Parathyroid adenoma (tissue), 2 donors: ENCODE data around the gene SIK3.

ENCODE experiments used
- H2AFZ ChIP-seq: fragments of 300-600 bp; sonication (generic); one replicate; pipeline ENCODE4 v1.7.0; 2017; ENCODE audit warnings: antibody characterized with exemption, mild to moderate bottlenecking
- H3K27ac ChIP-seq: fragments of 300-600 bp; sonication (generic); one replicate; pipeline ENCODE4 v1.7.0; 2017
- H3K27me3 ChIP-seq: fragments of 300-600 bp; sonication (generic); one replicate; pipeline ENCODE4 v1.7.0; 2017; ENCODE audit warnings: low read length; ENCODE audit not compliant: control insufficient read depth, insufficient read depth
- H3K36me3 ChIP-seq: fragments of 300-600 bp; sonication (generic); one replicate; pipeline ENCODE4 v1.7.0; 2017; ENCODE audit warnings: low read length; ENCODE audit not compliant: control insufficient read depth, insufficient read depth
- H3K4me1 ChIP-seq: fragments of 300-600 bp; sonication (generic); one replicate; pipeline ENCODE4 v1.7.0; 2017; ENCODE audit warnings: control low read depth
- H3K4me2 ChIP-seq: fragments of 300-600 bp; sonication (generic); one replicate; pipeline ENCODE4 v1.7.0; 2017; ENCODE audit warnings: low read length
- H3K4me3 ChIP-seq: fragments of 300-600 bp; sonication (generic); one replicate; pipeline ENCODE4 v1.7.0; 2017; ENCODE audit warnings: low read depth, low read length
- H3K79me2 ChIP-seq: fragments of 300-600 bp; sonication (generic); one replicate; pipeline ENCODE4 v1.7.0; 2017; ENCODE audit warnings: control low read depth
- H3K9ac ChIP-seq: fragments of 300-600 bp; sonication (generic); one replicate; pipeline ENCODE4 v1.7.0; 2017; ENCODE audit warnings: mild to moderate bottlenecking
- H3K9me3 ChIP-seq: fragments of 300-600 bp; sonication (generic); one replicate; pipeline ENCODE4 v1.7.0; 2017; ENCODE audit warnings: low read length; ENCODE audit not compliant: control insufficient read depth
- CTCF ChIP-seq: fragments of 300-600 bp; sonication (generic); IDR thresholded peaks from one replicate; pipeline ENCODE4 v1.7.0; 2017; ENCODE audit warnings: antibody characterized with exemption, mild to moderate bottlenecking
- donor health status: primary hyperparathyroidism.

Gene SIK3

DNA sequence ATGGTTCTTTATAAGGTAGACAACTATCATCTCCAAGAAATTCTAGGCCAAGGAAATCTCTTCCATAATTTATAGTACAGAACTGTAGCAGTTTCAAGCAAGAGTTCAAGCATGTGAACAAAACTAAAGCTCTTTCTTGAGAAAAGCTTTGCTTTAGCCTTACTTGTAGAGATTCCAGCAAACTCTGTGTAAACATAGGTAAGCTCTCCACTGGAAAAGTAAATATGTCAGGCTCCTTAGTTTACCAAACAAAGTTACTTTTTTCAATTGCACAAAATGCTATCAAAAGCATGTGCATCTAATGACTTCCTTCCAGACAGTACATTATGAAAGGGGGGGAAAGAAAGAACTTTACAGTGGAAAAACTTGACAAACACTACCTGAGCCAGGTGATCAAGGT is 125.0 kb downstream of the SIK3 start:
- Histone ChIP-seq H3K9me3 (no peaks in the 10 kb centered on the region), H3K9ac (no peak overlapping the region), H3K27me3 (no peaks in the 10 kb centered on the region), H3K4me1 (peaks cover 2% of the 10 kb centered on the region), H3K36me3 (no peaks in the 10 kb centered on the region), H3K4me3 (no peak overlapping the region), H3K4me2 (no peak overlapping the region), H3K27ac (no peak overlapping the region), H2AFZ (no peak overlapping the region), H3K79me2 (no peaks in the 10 kb centered on the region)
- TF ChIP-seq CTCF, result no peak

DNA sequence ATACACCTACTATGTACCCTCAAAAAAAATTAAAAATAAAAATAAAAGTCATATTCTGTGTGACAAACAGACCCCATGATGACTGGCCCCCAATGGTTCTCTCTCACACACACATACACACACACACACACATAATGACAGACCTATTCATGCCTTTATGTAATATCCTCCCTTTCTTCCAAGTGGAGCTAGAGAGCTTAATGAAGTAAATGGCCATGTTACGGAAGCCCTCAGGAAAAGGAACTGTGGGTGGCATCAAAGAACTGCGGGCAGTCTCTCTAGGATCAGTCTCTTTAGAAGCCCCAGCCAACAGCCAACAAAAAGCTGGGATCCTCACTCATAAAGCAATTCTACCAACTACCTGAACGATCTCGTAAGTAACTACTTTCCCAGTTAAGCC is 125.5 kb downstream of the SIK3 start:
- H3K36me3 ChIP-seq, result no peaks in the 10 kb centered on the region
- H3K4me3 ChIP-seq, result no peak overlapping the region
- H3K9me3 ChIP-seq, result no peaks in the 10 kb centered on the region
- H3K9ac ChIP-seq, result no peak overlapping the region
- H3K27me3 ChIP-seq, result no peaks in the 10 kb centered on the region
- no peak overlapping the region for H2AFZ ChIP-seq
- peaks cover 2% of the 10 kb centered on the region for H3K4me1 ChIP-seq
- TF ChIP-seq CTCF, result no peak
- no peak overlapping the region for H3K27ac ChIP-seq
- H3K4me2 ChIP-seq, result no peak overlapping the region
- H3K79me2 ChIP-seq, result no peaks in the 10 kb centered on the region

DNA sequence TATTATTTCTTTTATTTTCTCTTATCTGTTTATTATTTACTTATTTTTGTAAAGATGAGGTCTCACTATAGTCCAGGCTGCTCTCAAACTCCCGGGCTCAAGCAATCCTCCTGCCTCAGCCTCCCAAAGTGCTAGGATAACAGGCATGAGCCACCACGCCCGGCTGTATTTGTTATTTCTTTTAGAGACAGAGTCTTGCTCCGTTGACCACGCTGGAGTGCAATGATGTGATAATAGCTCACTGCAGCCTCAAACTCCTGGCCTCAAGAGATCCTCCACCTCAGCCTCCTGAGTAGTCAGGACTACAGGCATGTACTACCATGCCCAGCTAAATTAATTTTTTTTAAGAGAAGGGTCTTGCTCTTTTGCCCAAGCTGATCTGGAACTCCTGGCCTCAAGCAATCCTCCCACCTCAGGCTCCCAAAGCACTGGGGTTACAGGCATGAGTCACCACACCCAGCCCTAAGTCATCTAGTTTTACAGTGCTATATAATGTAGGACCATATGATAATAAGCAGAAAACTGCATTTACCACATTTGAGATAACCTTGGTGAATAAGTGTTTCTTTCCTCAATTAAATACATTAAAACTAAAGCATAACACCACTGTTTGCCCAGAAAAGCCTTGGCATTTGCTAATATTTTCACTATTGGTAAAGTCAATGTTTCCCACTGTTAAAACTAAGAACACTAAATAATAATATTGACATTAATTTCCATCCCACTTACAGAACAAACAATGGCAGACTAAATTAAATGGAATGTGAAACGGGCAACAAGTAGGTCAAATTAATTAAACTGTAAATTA is 127.5 kb downstream of the SIK3 start:
- Histone ChIP-seq H3K36me3 (no peaks in the 10 kb centered on the region), H3K79me2 (no peaks in the 10 kb centered on the region), H3K27ac (no peak overlapping the region), H3K4me2 (no peak overlapping the region), H3K9me3 (no peaks in the 10 kb centered on the region), H3K4me1 (no peaks in the 10 kb centered on the region), H3K4me3 (no peak overlapping the region), H3K27me3 (no peaks in the 10 kb centered on the region), H2AFZ (no peak overlapping the region), H3K9ac (no peak overlapping the region)
- no peak for TF ChIP-seq CTCF

GRCh38 chr11:116969694-116970093 is 128.5 kb downstream of the SIK3 start:
- Histone ChIP-seq H3K27ac (no peak overlapping the region), H3K4me2 (no peak overlapping the region), H3K4me1 (no peaks in the 10 kb centered on the region), H2AFZ (no peak overlapping the region), H3K9me3 (no peaks in the 10 kb centered on the region), H3K79me2 (no peaks in the 10 kb centered on the region), H3K36me3 (no peaks in the 10 kb centered on the region), H3K27me3 (no peaks in the 10 kb centered on the region), H3K9ac (no peak overlapping the region), H3K4me3 (no peak overlapping the region)
- no peak for TF ChIP-seq CTCF

DNA sequence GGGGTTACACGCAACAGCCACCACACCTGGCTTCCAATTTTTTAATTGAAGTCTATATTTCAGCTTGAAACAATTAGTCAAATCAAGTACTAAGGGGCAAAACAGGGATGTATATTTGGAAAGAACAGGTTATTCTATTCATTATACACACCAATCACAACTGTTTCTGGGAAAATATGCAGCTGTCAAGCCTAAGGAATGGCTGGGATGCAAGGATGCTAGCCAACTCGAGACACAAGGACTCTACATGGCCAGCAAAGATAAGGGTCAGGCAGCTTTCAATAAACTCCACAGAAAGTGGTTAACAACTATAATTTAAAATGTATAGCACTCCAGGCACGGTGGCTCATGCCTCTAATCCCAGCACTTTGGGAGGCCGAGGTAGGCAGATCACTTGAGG is 134.0 kb downstream of the SIK3 start:
- no peaks in the 10 kb centered on the region for H3K36me3 ChIP-seq
- no peak overlapping the region for H3K4me3 ChIP-seq
- no peak for TF ChIP-seq CTCF
- peaks cover 4% of the 10 kb centered on the region for H3K79me2 ChIP-seq
- peaks cover 7% of the 10 kb centered on the region for H3K4me1 ChIP-seq
- no peak overlapping the region for H3K4me2 ChIP-seq
- no peak overlapping the region for H3K9ac ChIP-seq
- no peaks in the 10 kb centered on the region for H3K9me3 ChIP-seq
- H3K27ac ChIP-seq, result no peak overlapping the region
- H2AFZ ChIP-seq, result no peak overlapping the region
- H3K27me3 ChIP-seq, result no peaks in the 10 kb centered on the region
